Measurements from ENCODE around the gene TM4SF18. TPM values are rescaled to one million over a fixed set of nuclear protein-coding genes. Genes with fewer than 3 reads are reported as not detected.

The TM4SF18 gene
- polyA plus RNA-seq, 1 donor = 29.8 TPM

GRCh38 chr3:149291178-149291577, 42.3 kb downstream of the TM4SF18 start:
- DNase-seq = no peak

- no peak for DNase-seq
These were observed 44.8 kb downstream of the TM4SF18 start for GRCh38 chr3:149288655-149289054.

GRCh38 chr3:149284034-149284433, 49.4 kb downstream of the TM4SF18 start:
- no peak for DNase-seq

- no peak for DNase-seq
These were observed 50.0 kb downstream of the TM4SF18 start for GRCh38 chr3:149283401-149283800.

GRCh38 chr3:149282836-149283235, 50.6 kb downstream of the TM4SF18 start:
- no peak for DNase-seq

GRCh38 chr3:149282322-149282721, 51.1 kb downstream of the TM4SF18 start:
- no peak for DNase-seq

GRCh38 chr3:149280671-149281349, 52.6 kb downstream of the TM4SF18 start:
- no peak for DNase-seq

- no peak for DNase-seq
These were observed 54.5 kb downstream of the TM4SF18 start for GRCh38 chr3:149278911-149279310.

GRCh38 chr3:149277331-149277813, 56.1 kb downstream of the TM4SF18 start:
- no peak for DNase-seq

GRCh38 chr3:149276619-149277018, 56.8 kb downstream of the TM4SF18 start:
- DNase-seq = no peak

GRCh38 chr3:149274220-149274619, 59.2 kb downstream of the TM4SF18 start:
- DNase-seq = no peak

GRCh38 chr3:149273096-149273751, 60.2 kb downstream of the TM4SF18 start:
- DNase-seq = peak; percentile 79

GRCh38 chr3:149271669-149272068, 61.8 kb downstream of the TM4SF18 start:
- no peak for DNase-seq

- DNase-seq = no peak
These were observed 63.3 kb downstream of the TM4SF18 start for GRCh38 chr3:149270180-149270579.

- DNase-seq = no peak
These were observed 63.7 kb downstream of the TM4SF18 start for GRCh38 chr3:149269687-149270086.

Other genes with a start within 250 kb of the TM4SF18 start
- 58.6 TPM for gene HLTF, start 247.1 kb downstream of the TM4SF18 start, polyA plus RNA-seq (ENCODE audit: insufficient read length)
- gene HPS3, start 204.0 kb downstream of the TM4SF18 start, polyA plus RNA-seq (ENCODE audit: insufficient read length) = 39.6 TPM
- gene CP, start 111.8 kb downstream of the TM4SF18 start, polyA plus RNA-seq (ENCODE audit: insufficient read length) = 0.70 TPM
- 55.5 TPM for gene TM4SF1, start 44.0 kb upstream of the TM4SF18 start, polyA plus RNA-seq (ENCODE audit: insufficient read length)
- 1.9 TPM for gene TM4SF4, start 141.1 kb upstream of the TM4SF18 start, polyA plus RNA-seq (ENCODE audit: insufficient read length)